ENCODE data around the gene HNRNPM. TPM values are rescaled to one million over a fixed set of nuclear protein-coding genes. Genes with fewer than 3 reads are reported as not detected.
A peak's percentile ranks its signal among the peaks of the same experiment; 100 is the strongest.

Gene HNRNPM
- total and polyA plus RNA-seq, 2 experiments from 2014 or later: 69.3 to 159 TPM

GRCh38 chr19:8481201-8481600, 36.4 kb downstream of the HNRNPM start:
- H3K36me3 ChIP-seq (replicated peaks; ENCODE audit: insufficient read depth, low read depth): no peaks in the 10 kb centered on the region
- no peak for DNase-seq (ENCODE audit: low spot score)
- no peaks in the 10 kb centered on the region for H3K9me3 ChIP-seq (ENCODE audit: low read depth)
- no peak overlapping the region for H2AFZ ChIP-seq
- no peak overlapping the region for H3K27ac ChIP-seq
- peaks cover 70% of the 10 kb centered on the region for H4K20me1 ChIP-seq (ENCODE audit: insufficient read depth, poor library complexity, severe bottlenecking)
- H3K79me2 ChIP-seq: peaks cover 74% of the 10 kb centered on the region
- no peak overlapping the region for H3K4me2 ChIP-seq
- no peak overlapping the region for H3K4me3 ChIP-seq
- TF ChIP-seq EZH2 (IDR thresholded peaks at IDR 0.05; ENCODE audit: borderline replicate concordance) (no peak), EZH2phosphoT487 (IDR thresholded peaks at IDR 0.05; ENCODE audit: low read depth, severe bottlenecking, unreplicated experiment) (no peak)
- TF ChIP-seq, protein P1, sequence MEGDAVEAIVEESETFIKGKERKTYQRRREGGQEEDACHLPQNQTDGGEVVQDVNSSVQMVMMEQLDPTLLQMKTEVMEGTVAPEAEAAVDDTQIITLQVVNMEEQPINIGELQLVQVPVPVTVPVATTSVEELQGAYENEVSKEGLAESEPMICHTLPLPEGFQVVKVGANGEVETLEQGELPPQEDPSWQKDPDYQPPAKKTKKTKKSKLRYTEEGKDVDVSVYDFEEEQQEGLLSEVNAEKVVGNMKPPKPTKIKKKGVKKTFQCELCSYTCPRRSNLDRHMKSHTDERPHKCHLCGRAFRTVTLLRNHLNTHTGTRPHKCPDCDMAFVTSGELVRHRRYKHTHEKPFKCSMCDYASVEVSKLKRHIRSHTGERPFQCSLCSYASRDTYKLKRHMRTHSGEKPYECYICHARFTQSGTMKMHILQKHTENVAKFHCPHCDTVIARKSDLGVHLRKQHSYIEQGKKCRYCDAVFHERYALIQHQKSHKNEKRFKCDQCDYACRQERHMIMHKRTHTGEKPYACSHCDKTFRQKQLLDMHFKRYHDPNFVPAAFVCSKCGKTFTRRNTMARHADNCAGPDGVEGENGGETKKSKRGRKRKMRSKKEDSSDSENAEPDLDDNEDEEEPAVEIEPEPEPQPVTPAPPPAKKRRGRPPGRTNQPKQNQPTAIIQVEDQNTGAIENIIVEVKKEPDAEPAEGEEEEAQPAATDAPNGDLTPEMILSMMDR (IDR thresholded peaks at IDR 0.05; ENCODE audit: poor library complexity): no peak
- H3K4me1 ChIP-seq (ENCODE audit: insufficient read depth): no peaks in the 10 kb centered on the region
- H3K9me2 ChIP-seq (replicated peaks; ENCODE audit: insufficient read depth): no peaks in the 10 kb centered on the region
- no peaks in the 10 kb centered on the region for H3K27me3 ChIP-seq
- 92% methylated on average over 11 of the region's 11 CpGs for WGBS (ENCODE audit: low lambda C conversion rate, missing lambda C conversion rate)

GRCh38 chr19:8481616-8482015, 36.8 kb downstream of the HNRNPM start:
- no peaks in the 10 kb centered on the region for H3K4me1 ChIP-seq (ENCODE audit: insufficient read depth)
- no peak overlapping the region for H2AFZ ChIP-seq
- no peak for DNase-seq (ENCODE audit: low spot score)
- H3K9me2 ChIP-seq (replicated peaks; ENCODE audit: insufficient read depth): no peaks in the 10 kb centered on the region
- H3K27ac ChIP-seq: no peak overlapping the region
- H3K4me2 ChIP-seq: no peak overlapping the region
- no peak overlapping the region for H3K4me3 ChIP-seq
- no peaks in the 10 kb centered on the region for H3K9me3 ChIP-seq (ENCODE audit: low read depth)
- H4K20me1 ChIP-seq (ENCODE audit: insufficient read depth, poor library complexity, severe bottlenecking): peaks cover 70% of the 10 kb centered on the region
- 91% methylated on average over 6 of the region's 6 CpGs for WGBS (ENCODE audit: low lambda C conversion rate, missing lambda C conversion rate)
- H3K36me3 ChIP-seq (replicated peaks; ENCODE audit: insufficient read depth, low read depth): no peaks in the 10 kb centered on the region
- H3K79me2 ChIP-seq: peaks cover 73% of the 10 kb centered on the region
- TF ChIP-seq, protein P1 (IDR thresholded peaks at IDR 0.05; ENCODE audit: poor library complexity): no peak
- TF ChIP-seq EZH2phosphoT487 (IDR thresholded peaks at IDR 0.05; ENCODE audit: low read depth, severe bottlenecking, unreplicated experiment) (no peak), EZH2 (IDR thresholded peaks at IDR 0.05; ENCODE audit: borderline replicate concordance) (no peak)
- no peaks in the 10 kb centered on the region for H3K27me3 ChIP-seq

GRCh38 chr19:8482696-8483095, 37.9 kb downstream of the HNRNPM start:
- 94% methylated on average over 10 of the region's 11 CpGs for WGBS (ENCODE audit: low lambda C conversion rate, missing lambda C conversion rate)
- TF ChIP-seq, protein P1 (IDR thresholded peaks at IDR 0.05; ENCODE audit: poor library complexity): no peak
- TF ChIP-seq EZH2phosphoT487 (IDR thresholded peaks at IDR 0.05; ENCODE audit: low read depth, severe bottlenecking, unreplicated experiment): no peak
- no peak for TF ChIP-seq EZH2 (IDR thresholded peaks at IDR 0.05; ENCODE audit: borderline replicate concordance)
- Histone ChIP-seq H3K27ac (peak overlapping the region; percentile 62), H3K4me3 (no peak overlapping the region), H3K36me3 (replicated peaks; ENCODE audit: insufficient read depth, low read depth) (no peaks in the 10 kb centered on the region), H2AFZ (no peak overlapping the region), H4K20me1 (ENCODE audit: insufficient read depth, poor library complexity, severe bottlenecking) (peaks cover 67% of the 10 kb centered on the region), H3K9me2 (replicated peaks; ENCODE audit: insufficient read depth) (no peaks in the 10 kb centered on the region), H3K79me2 (peaks cover 63% of the 10 kb centered on the region), H3K4me2 (no peak overlapping the region), H3K9me3 (ENCODE audit: low read depth) (no peaks in the 10 kb centered on the region), H3K4me1 (ENCODE audit: insufficient read depth) (no peaks in the 10 kb centered on the region), H3K27me3 (no peaks in the 10 kb centered on the region)
- DNase-seq (ENCODE audit: low spot score): no peak

- H3K4me1 ChIP-seq (ENCODE audit: insufficient read depth): no peaks in the 10 kb centered on the region
- 90% methylated on average over 8 of the region's 8 CpGs for WGBS (ENCODE audit: low lambda C conversion rate, missing lambda C conversion rate)
- peak overlapping the region; percentile 62 for H3K27ac ChIP-seq
- H3K4me3 ChIP-seq: no peak overlapping the region
- H3K27me3 ChIP-seq: no peaks in the 10 kb centered on the region
- peaks cover 62% of the 10 kb centered on the region for H4K20me1 ChIP-seq (ENCODE audit: insufficient read depth, poor library complexity, severe bottlenecking)
- DNase-seq (ENCODE audit: low spot score): no peak
- H3K79me2 ChIP-seq: peaks cover 58% of the 10 kb centered on the region
- H3K4me2 ChIP-seq: no peak overlapping the region
- no peaks in the 10 kb centered on the region for H3K36me3 ChIP-seq (replicated peaks; ENCODE audit: insufficient read depth, low read depth)
- no peak overlapping the region for H2AFZ ChIP-seq
- no peaks in the 10 kb centered on the region for H3K9me2 ChIP-seq (replicated peaks; ENCODE audit: insufficient read depth)
- no peak for TF ChIP-seq EZH2 (IDR thresholded peaks at IDR 0.05; ENCODE audit: borderline replicate concordance)
- no peak for TF ChIP-seq EZH2phosphoT487 (IDR thresholded peaks at IDR 0.05; ENCODE audit: low read depth, severe bottlenecking, unreplicated experiment)
- TF ChIP-seq, protein P1 (IDR thresholded peaks at IDR 0.05; ENCODE audit: poor library complexity): no peak
- no peaks in the 10 kb centered on the region for H3K9me3 ChIP-seq (ENCODE audit: low read depth)
Observed at GRCh38 chr19:8483165-8483564, 38.4 kb downstream of the HNRNPM start.

All from hepatocyte (in vitro differentiated cells).